Measurements from ENCODE around the gene ME2.

The ME2 gene

GRCh38 chr18:50848991-50849390, 29.9 kb upstream of the ME2 start:
- TF ChIP-seq EZH2phosphoT487 (IDR thresholded peaks at IDR 0.05; ENCODE audit: borderline replicate concordance) (no peak), CTCF (conservative IDR thresholded peaks at IDR 0.05; ENCODE audit: low read length) (no peak)
- Histone ChIP-seq H3K4me1 (ENCODE audit: insufficient read depth, low read length, poor library complexity, severe bottlenecking) (no peaks in the 10 kb centered on the region), H3K9ac (ENCODE audit: low read depth, low read length, poor library complexity, severe bottlenecking) (no peak overlapping the region), H3K9me3 (ENCODE audit: insufficient read depth, low read depth, low read length) (no peaks in the 10 kb centered on the region), H3K4me3 (ENCODE audit: low read length, poor library complexity, severe bottlenecking) (no peak overlapping the region), H3K4me2 (ENCODE audit: low read depth, low read length, poor library complexity, severe bottlenecking) (no peak overlapping the region), H2AFZ (ENCODE audit: low read length) (no peak overlapping the region), H3K27me3 (ENCODE audit: insufficient read depth, low read length, poor library complexity, severe bottlenecking) (no peaks in the 10 kb centered on the region), H3K9me2 (replicated peaks; ENCODE audit: low read depth, low read length) (no peaks in the 10 kb centered on the region), H4K20me1 (ENCODE audit: insufficient read depth, low read length, poor library complexity, severe bottlenecking) (no peaks in the 10 kb centered on the region), H3F3A (ENCODE audit: low read depth) (no peaks in the 10 kb centered on the region), H3K36me3 (ENCODE audit: insufficient read depth, low read length) (no peaks in the 10 kb centered on the region), H3K79me2 (ENCODE audit: insufficient read depth, low read length) (no peaks in the 10 kb centered on the region)

- no peak overlapping the region for H3K4me2 ChIP-seq (ENCODE audit: low read depth, low read length, poor library complexity, severe bottlenecking)
- no peaks in the 10 kb centered on the region for H3K36me3 ChIP-seq (ENCODE audit: insufficient read depth, low read length)
- H3K4me1 ChIP-seq (ENCODE audit: insufficient read depth, low read length, poor library complexity, severe bottlenecking), result no peaks in the 10 kb centered on the region
- no peaks in the 10 kb centered on the region for H3K9me3 ChIP-seq (ENCODE audit: insufficient read depth, low read depth, low read length)
- no peak overlapping the region for H2AFZ ChIP-seq (ENCODE audit: low read length)
- no peaks in the 10 kb centered on the region for H3K9me2 ChIP-seq (replicated peaks; ENCODE audit: low read depth, low read length)
- no peaks in the 10 kb centered on the region for H4K20me1 ChIP-seq (ENCODE audit: insufficient read depth, low read length, poor library complexity, severe bottlenecking)
- H3K4me3 ChIP-seq (ENCODE audit: low read length, poor library complexity, severe bottlenecking), result no peak overlapping the region
- H3K27me3 ChIP-seq (ENCODE audit: insufficient read depth, low read length, poor library complexity, severe bottlenecking), result no peaks in the 10 kb centered on the region
- no peaks in the 10 kb centered on the region for H3F3A ChIP-seq (ENCODE audit: low read depth)
- no peak overlapping the region for H3K9ac ChIP-seq (ENCODE audit: low read depth, low read length, poor library complexity, severe bottlenecking)
- no peaks in the 10 kb centered on the region for H3K79me2 ChIP-seq (ENCODE audit: insufficient read depth, low read length)
- no peak for TF ChIP-seq CTCF (conservative IDR thresholded peaks at IDR 0.05; ENCODE audit: low read length)
Observed at GRCh38 chr18:50849419-50849821, 29.5 kb upstream of the ME2 start.

- H3K4me2 ChIP-seq (ENCODE audit: low read depth, low read length, poor library complexity, severe bottlenecking), result no peak overlapping the region
- no peak overlapping the region for H3K4me3 ChIP-seq (ENCODE audit: low read length, poor library complexity, severe bottlenecking)
- no peaks in the 10 kb centered on the region for H4K20me1 ChIP-seq (ENCODE audit: insufficient read depth, low read length, poor library complexity, severe bottlenecking)
- H3K27me3 ChIP-seq (ENCODE audit: insufficient read depth, low read length, poor library complexity, severe bottlenecking), result no peaks in the 10 kb centered on the region
- no peaks in the 10 kb centered on the region for H3F3A ChIP-seq (ENCODE audit: low read depth)
- H3K4me1 ChIP-seq (ENCODE audit: insufficient read depth, low read length, poor library complexity, severe bottlenecking), result no peaks in the 10 kb centered on the region
- no peaks in the 10 kb centered on the region for H3K9me3 ChIP-seq (ENCODE audit: insufficient read depth, low read depth, low read length)
- no peaks in the 10 kb centered on the region for H3K79me2 ChIP-seq (ENCODE audit: insufficient read depth, low read length)
- no peaks in the 10 kb centered on the region for H3K36me3 ChIP-seq (ENCODE audit: insufficient read depth, low read length)
- no peak overlapping the region for H2AFZ ChIP-seq (ENCODE audit: low read length)
- no peak overlapping the region for H3K9ac ChIP-seq (ENCODE audit: low read depth, low read length, poor library complexity, severe bottlenecking)
- H3K9me2 ChIP-seq (replicated peaks; ENCODE audit: low read depth, low read length), result no peaks in the 10 kb centered on the region
- no peak for TF ChIP-seq CTCF (conservative IDR thresholded peaks at IDR 0.05; ENCODE audit: low read length)
- no peak for TF ChIP-seq EZH2phosphoT487 (IDR thresholded peaks at IDR 0.05; ENCODE audit: borderline replicate concordance)
Observed at GRCh38 chr18:50850307-50851065, 28.4 kb upstream of the ME2 start.

All from Loucy (cell line).